HG02981 (cell line): ENCODE measurements around the gene C5AR2.
"Not testable (repeated sequence)": the region's sequence is repeated elsewhere in the genome, so short reads cannot be mapped to it uniquely, and the experiment has no call there.

Experiments
- ATAC-seq: cut with Tn5 transposase; IDR thresholded peaks from one replicate; pipeline ENCODE4 v1.9.1; 2021; ENCODE audit warnings: mild to moderate bottlenecking, moderate library complexity; ENCODE audit not compliant: unreplicated experiment

C5AR2 gene

GRCh38 chr19:47384533-47384932 lies 52.6 kb downstream of the C5AR2 start:
- not testable (repeated sequence) for ATAC-seq

- not testable (repeated sequence) for ATAC-seq
Observed at GRCh38 chr19:47386582-47386981, 54.6 kb downstream of the C5AR2 start.

GRCh38 chr19:47387623-47388022 lies 55.6 kb downstream of the C5AR2 start:
- ATAC-seq: not testable (repeated sequence)

GRCh38 chr19:47388721-47389120 lies 56.7 kb downstream of the C5AR2 start:
- not testable (repeated sequence) for ATAC-seq

- ATAC-seq: no peak
Observed at GRCh38 chr19:47389150-47389556, 57.2 kb downstream of the C5AR2 start.

- no peak for ATAC-seq
Observed at GRCh38 chr19:47390533-47391488, 58.8 kb downstream of the C5AR2 start.

GRCh38 chr19:47391510-47392223 lies 59.7 kb downstream of the C5AR2 start:
- no peak for ATAC-seq
